GM19240 (cell line): ENCODE data around the gene AGPAT3.
"Not testable (repeated sequence)": the region's sequence is repeated elsewhere in the genome, so short reads cannot be mapped to it uniquely, and the experiment has no call there.

ENCODE experiments used
- DNase-seq: peaks from one replicate; pipeline ENCODE4 v3.0.0; 2011; ENCODE audit warnings: low spot score; ENCODE audit not compliant: insufficient read length

Gene AGPAT3

GRCh38 chr21:43834146-43834905, 30.7 kb upstream of the AGPAT3 start:
- DNase-seq = no peak

DNA sequence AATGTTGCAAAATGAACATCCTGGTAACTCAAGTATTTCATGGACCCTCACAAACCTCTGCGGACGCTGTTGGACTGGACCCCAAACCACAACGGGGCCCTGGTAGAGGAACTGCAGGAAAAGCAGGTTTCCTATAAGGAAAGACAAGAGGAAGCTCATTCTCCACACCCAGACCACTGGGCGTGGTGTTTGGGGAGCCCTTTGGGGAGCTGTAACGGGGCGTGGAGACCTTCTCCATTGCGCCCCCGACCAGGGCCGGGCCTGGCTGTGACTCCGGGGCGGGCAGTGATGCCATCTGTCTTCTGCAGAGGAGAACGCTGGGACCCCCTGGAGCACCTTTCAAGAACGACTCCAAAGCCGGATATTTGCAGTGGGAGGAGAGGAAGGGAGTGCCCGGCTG, 30.0 kb upstream of the AGPAT3 start:
- DNase-seq = no peak

GRCh38 chr21:43835861-43836260, 29.2 kb upstream of the AGPAT3 start:
- DNase-seq = no peak

- no peak for DNase-seq
These were observed 28.4 kb upstream of the AGPAT3 start for GRCh38 chr21:43836616-43837015.

DNA sequence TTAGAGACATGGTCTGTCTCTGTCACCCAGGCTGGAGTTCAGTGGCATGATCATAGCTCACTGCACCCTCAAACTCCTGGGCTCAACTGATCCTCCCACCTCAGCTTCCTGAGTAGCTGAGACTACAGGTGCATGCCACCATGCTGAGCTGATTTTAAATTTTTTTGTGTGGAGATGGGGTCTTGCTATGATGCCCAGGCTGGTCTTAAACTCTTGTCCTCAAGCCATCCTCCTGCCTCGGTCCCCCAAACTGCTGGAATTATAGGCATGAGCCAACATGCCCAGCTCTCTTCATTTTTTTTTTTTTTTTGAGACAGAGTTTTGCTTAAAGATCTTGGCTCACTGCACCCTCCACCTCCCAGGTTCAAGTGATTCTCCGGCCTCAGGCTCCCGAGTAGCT, 24.8 kb upstream of the AGPAT3 start:
- no peak for DNase-seq

GRCh38 chr21:43842742-43843141, 22.3 kb upstream of the AGPAT3 start:
- no peak for DNase-seq

- DNase-seq = not testable (repeated sequence)
These were observed 20.1 kb upstream of the AGPAT3 start for GRCh38 chr21:43844906-43845305.

DNA sequence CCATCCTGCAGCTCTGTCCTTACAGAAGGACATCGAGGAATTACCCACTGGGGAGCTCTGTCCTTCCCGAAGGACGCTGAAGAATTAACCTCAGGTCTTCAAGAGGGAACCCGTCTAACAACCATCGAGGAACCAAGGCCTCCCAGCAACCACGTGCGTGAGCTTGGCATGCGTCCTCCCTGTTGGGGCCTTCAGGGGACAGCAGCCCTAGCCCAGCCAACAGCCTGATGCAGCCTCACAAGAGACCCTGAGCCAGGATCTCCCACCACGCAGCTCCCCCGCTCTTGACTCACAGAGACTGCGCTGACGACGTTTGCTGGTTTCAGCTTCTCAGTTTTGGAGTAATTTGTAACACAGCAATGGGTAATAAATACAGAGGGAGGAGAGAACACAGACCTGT, 19.6 kb upstream of the AGPAT3 start:
- no peak for DNase-seq

DNA sequence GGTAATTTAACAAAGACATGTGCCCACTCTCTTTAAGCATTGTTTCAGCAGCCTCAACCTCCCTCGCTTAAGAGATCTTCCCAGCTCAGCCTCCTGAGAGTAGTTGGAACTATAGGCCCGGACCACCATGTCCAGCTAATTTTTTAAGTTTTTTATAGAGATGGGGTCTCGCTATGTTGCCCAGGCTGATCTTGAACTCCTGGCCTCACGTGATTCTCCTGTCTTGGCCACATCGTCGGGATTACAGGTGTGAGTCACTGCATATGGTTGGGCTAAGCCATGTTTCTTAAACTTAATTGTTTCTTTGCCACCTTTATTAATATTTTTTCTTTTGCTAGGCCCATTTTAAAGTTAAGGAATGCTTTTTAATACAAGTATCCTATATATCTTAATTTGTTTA, 18.6 kb upstream of the AGPAT3 start:
- no peak for DNase-seq

- no peak for DNase-seq
These were observed 17.7 kb upstream of the AGPAT3 start for GRCh38 chr21:43847301-43847700.

DNA sequence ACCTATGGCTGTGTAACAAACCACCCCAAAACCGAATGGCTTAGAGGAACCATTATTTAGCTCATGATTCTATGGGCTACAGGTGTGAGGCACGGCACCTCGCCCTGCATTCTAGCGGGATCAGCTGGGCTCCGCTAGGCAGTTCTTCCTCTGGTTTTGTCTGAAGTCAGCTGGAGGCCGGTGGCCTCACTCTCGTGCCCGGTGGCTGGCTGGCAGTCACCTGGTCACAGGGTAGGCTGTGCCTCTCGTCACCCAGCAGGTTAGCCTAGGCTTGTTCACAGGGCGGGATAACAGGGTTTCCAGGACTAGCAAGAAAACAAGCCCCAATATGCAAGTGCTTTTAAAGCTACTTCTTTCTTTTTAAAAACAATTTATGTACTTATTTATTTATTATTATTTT, 16.3 kb upstream of the AGPAT3 start:
- DNase-seq = no peak

DNA sequence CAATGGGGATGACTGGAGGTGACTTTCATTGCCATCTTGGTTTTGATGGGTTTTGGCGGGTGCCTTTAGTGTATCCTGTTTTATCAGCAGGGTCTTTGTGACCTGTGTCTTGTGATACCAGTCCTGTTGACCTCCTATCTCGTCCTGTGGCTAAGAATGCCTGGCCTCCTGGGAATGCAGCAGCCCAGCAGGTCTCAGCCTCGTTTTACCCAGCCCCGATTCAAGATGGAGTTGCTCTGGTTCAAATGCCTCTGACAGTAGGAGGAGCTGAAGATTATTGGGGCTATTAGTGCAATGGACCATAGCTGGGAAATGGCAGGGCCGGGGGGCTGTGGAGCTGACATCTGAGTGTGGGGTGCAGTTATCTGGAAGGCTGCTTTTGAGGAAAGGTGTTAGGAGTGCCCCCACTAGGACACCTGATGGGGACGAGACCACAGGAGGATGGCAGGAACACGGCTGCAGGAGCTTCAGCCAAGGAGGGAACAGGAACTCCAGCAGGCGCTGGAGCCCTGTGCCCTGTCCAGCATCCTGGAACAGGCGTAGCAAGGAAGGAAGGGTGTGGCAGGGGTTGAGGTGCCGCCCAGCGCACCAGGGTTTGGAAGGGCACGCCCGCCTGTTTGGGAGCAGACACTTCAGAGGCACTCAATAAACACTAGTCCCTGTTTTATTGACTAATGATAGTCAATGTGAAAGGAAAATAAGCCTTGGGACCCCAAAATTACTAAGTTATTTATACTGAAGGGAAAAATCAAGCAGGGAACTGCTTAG, 15.3 kb upstream of the AGPAT3 start:
- DNase-seq = no peak

- DNase-seq = no peak
These were observed 14.2 kb upstream of the AGPAT3 start for GRCh38 chr21:43850728-43851295.

DNA sequence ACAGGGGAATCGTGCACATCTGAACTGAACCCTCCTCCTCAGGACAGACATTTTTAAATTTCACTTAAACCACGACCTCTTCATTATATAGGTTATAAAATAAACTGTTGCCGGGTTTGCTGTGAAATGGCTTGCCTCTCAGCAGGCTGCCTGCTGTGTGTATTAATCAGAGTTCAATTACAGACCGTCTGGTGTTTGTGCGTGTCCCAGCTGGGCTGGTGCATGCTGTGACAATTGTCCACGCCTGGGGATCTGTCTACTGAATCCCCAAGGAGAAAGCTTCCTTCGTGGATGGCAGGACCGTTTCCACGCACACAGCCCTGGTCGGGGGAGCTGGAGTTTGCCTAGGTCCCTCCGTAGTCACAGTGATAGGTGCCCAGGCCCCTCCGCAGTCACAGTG, 13.4 kb upstream of the AGPAT3 start:
- DNase-seq = no peak

DNA sequence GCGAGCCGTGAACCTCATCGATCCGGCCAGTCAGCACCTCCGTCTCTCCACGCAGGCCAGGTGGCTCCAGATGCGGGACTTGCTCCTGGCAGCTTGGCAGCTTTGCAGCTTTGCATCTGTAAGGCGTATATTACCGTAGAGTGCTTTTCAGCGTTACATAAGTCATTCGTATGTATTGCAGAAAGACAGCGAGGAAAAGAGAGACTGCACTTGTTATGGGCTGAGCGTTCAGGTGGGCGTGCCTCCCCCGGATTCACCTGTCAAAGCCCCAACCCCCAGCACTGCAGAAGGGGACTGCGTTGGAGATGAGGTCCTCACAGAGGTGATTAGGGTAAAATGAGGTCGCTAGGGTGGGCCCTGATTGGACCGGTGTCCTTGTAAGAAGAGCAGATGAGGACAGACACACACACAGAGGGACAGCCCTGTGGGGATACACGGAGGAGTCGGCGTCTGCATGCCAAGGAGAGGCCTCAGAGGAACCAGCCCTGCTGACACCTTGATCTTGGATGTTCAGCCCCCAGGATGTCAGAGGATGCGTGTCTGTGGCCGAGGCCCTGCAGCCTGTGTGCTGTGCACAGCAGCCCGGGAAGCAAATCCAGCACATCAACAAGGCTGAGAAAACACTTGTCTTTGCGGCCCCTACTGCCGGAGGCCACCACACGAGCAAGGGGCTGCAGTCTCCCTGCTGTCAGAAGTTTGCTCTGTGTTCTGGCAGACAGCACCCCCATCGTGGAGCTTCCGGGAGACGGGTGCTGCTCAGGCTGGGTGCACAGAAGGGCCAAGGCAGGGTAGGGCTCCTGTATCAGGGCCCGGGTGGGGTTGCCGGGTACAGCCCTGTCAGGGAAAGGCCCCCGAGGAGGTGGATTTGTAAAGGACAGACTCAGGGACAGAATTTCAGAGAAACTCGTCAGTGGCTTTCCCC, 10.9 kb upstream of the AGPAT3 start:
- DNase-seq = no peak

- DNase-seq = peak; percentile 72
These were observed 10.0 kb upstream of the AGPAT3 start for GRCh38 chr21:43854773-43855633.

- no peak for DNase-seq
These were observed 9.1 kb upstream of the AGPAT3 start for GRCh38 chr21:43855955-43856354.

DNA sequence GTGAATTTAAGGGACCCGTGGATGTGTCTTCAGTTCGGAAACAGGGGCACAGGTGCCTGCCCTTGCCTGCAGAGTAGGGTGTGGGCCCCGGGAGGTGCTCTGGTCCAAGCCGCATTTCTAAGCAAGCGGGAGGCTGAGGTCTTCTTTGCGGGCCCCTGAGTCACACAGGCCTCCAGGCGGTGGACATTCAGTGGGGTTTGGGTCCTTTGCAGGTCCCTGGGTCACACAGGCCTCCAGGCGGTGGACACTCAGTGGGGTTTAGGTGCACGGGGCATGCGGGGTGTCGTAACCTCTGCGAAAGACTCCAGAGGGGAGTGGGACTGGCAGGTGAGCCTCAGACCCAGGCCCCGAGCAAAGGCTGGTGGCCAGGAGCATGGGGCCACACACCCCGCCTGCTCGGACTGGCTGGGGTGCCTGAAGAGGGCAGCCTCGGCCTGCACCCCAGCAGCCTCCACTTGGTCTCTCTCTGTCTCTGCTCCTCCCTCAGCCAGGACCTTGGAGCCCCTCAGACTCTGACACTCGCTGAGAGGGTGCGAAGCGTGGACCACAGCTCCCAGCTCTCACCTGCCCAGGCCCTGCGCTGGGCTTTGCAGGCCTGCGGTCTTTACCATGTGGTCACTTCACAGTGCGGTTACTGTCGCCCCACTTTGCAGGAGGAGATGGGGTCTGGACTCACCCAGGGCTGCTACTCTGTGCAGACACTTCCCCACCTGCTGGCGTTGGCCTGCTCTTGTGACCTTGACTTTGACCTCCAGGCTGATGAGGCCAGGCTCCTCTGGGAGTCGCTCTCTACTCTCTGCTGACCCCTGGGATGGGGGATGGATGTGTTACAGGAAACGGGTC, 6.0 kb upstream of the AGPAT3 start:
- no peak for DNase-seq

- no peak for DNase-seq
These were observed 5.2 kb upstream of the AGPAT3 start for GRCh38 chr21:43859747-43860214.

GRCh38 chr21:43861706-43862105, 3.3 kb upstream of the AGPAT3 start:
- no peak for DNase-seq
